HTR-8/SVneo (cell line): ENCODE results near the gene CDKN1B.

Experiments
- DNase-seq: peaks from one replicate; pipeline ENCODE4 v3.0.0; 2011; ENCODE audit warnings: low spot score, mixed read lengths; ENCODE audit not compliant: insufficient read length
- FAIRE-seq: peaks from 2 replicates; lab custom pipeline; 2011; peaks lifted over from hg19 to GRCh38; lab: Jason Lieb, UNC

CDKN1B gene

DNA sequence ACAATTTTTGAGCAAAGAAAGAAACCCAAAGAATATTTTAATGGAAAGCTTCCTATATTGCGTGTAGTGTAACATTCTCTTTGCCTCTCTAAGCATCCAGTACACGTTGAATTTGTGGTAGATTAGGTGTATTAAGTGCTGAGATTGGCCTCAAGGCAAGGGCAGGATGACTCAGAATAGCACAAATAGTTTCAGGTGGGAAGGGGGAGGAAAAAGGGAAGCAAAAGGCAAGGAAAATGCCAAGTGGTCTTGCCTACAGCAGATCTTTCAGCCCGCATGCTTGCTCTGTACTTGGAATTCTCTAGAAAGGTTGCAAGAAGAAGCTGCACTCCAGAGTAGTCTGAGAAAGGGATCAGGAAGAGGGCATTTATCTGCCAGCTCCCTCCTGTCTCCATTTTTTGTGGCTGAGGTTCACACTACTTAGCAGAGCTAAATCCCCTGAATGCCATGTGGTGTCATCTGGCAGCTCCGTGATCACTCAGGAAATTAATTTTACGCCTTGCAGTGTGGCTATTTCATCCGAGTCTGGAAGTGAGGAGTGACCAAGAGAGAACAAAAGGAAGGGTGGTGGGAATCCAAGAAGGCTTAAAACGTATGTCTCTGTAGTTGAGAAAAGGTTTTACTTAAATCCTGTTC, 28.5 kb downstream of the CDKN1B start:
- no peak for DNase-seq
- no peak for FAIRE-seq

DNA sequence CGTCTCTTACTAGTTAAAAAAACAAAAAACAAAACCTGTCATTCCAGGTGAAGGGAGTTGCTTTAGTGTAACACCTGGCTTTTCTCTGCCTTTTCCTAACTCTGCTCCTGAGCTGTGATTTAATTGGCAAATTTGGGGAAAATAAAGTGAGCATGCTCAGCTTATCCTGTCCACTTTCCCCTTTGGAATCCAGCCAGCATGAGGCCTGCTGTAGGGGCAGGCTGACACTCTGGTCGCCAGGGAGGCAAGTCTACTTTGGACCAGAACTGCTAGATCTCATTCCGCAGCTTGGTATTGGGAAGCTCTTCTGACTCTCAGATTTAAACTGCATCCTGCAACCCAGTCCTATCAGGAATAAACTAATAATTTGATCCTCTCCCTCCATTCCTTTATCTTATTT, 30.1 kb downstream of the CDKN1B start:
- FAIRE-seq: no peak

DNA sequence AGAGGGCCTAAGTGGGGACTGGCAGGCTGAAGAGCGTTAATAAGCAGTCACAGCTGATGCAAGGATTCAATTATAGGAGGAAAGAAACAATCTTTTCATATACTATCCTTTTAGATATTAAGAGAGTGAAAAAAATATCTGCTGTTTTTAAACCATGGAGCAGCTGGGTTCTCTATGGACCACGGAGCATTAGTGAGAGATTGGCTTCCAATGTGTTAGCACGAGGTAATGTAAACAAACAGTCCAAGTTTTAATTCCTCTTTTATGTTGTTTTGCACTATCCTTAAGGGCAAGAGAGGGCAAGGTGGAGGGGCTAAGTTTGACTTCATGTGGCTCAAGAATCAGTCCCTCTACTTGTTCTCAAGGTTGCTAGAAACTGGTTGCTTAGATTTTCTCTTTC, 30.9 kb downstream of the CDKN1B start:
- DNase-seq: no peak
- no peak for FAIRE-seq

More for the DNA sequence above, 30.1 kb downstream of the CDKN1B start:
- DNase-seq: no peak

DNA sequence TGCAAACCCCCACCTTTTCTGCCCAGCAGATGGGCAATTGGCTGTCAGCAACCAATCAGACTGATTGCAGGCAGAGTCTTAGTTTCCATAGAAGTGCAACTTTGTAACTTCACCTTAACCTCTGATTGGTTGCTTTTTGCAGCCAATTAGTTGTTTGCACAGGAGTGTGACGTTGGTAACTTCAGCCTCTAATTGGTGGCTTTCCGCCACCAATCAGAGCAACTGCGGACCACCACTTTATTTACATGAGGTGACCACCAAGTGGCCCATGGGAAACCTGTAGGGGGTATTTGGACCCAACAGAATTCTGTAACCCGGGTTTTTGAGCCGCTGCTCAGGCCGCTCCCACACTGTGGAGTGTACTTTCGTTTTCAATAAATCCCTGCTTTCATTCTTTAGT, 32.3 kb downstream of the CDKN1B start:
- DNase-seq (no peak), FAIRE-seq (no peak)

DNA sequence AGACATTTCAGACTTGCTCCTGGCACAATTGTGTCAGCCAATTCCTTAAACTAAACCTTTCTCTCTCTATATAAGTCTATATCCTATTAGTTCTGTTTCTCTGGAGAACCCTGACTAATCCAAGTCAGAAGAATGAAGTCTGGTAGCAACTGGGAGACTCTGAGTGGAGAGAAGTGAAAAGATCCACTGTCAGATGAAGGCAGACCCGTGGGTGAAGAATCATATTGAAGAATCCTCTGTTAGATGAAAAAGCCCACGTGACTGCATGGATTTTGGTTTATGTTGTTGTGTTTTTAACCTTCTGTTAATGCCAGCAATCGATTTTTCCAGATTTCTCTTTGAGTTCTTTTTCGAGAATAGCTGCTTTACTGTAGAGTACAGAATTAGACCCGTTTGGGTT, 38.8 kb downstream of the CDKN1B start:
- DNase-seq: no peak
- FAIRE-seq: no peak

DNA sequence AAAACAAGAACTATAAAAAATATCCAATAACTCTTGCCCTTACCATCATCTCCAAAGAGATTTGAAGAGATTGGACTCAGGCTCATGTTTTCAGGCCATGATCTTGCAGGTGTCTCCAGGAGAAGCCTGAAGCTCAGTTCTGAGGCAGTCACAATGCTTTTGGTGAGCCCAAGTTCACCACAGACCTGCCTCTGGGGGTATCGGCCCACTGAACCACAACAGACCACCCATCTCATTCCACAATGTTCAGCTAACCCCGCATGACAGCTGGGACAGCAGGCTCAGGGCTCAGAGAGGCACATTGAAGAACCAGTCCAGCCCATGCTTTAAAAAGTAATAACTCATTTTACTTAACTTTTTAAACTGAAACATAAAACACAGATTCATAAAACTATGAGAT, 40.0 kb downstream of the CDKN1B start:
- DNase-seq (no peak), FAIRE-seq (no peak)

DNA sequence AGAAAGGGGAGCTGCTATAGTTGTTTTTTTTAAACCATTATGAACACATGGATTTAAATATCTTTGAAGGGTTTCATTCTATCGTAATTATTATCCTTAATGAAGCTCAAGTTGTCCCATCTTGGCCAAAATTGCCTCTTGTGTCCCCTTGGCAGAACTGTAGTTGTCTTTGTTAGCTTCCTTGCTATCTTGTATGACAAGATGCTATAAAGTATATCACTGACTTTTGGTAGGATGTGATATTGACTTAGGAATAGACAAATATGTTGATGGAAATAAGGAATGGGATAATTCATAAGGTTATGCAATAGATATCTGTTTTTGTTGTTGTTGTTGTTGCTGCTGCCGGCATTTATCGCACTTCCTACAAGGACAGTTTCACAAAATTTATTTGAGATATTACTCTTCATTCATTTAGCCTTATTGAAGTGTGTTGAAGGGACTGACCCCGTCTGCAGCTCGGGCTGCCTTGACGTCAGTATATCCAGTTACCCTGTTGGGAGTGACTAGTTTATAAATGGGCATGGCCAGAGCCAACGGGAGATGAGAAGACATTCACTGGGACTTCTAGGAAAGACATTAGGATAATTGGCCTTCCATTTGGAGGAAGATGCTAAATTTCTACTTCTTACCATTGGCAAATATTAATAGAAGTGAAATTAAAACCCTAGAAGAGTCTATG, 42.2 kb downstream of the CDKN1B start:
- DNase-seq (no peak), FAIRE-seq (no peak)

DNA sequence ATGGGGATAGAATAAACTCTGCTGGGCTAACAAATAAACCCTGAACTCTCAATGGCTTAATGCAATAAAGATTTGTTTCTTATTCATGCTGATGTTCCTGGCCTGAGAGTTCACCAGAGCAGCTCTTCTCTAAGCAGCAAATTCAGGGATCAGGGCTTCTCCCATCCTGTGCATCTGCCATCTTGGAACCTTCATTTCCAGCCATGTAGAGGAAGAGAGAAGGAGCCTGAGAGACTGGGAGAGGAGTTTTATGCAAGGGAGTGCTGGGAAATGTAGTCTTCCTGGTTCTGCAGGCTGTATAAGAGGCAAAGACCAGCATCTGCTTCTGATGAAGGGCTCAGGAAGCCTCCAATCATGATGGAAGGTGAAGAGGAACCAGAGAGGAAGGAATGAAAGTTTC, 47.7 kb downstream of the CDKN1B start:
- no peak for DNase-seq

DNA sequence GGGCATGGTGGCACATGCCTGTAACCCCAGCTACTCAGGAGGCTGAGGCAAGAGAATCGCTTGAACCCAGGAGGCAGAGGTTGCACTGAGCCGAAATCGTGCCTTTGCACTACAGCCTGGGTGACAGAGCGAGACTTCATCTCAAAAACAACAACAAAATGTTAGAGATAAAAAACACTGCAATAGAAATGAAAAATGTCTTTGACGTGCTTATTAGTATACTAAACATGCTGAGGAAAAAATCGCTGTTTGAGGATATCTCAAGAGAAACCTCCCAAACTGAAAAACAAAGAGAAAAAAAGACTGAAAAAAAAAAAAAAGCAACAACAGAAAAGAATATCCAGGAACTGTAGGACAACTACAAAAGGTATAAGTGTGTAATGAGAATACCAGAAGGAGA, 53.1 kb downstream of the CDKN1B start:
- DNase-seq (no peak), FAIRE-seq (no peak)

More for the DNA sequence above, 47.7 kb downstream of the CDKN1B start:
- FAIRE-seq: no peak
